GM12891 (cell line): ENCODE measurements around the gene CAPZA1.
A peak's percentile ranks its signal among the peaks of the same experiment; 100 is the strongest.
"Not testable (repeated sequence)": the region's sequence is repeated elsewhere in the genome, so short reads cannot be mapped to it uniquely, and the experiment has no call there.

Experiments used
- DNase-seq: peaks from one replicate; pipeline ENCODE4 v3.0.0; 2011; ENCODE audit warnings: low spot score; ENCODE audit not compliant: insufficient read length
- FAIRE-seq: peaks from 2 replicates; lab custom pipeline; 2011; peaks lifted over from hg19 to GRCh38; lab: Jason Lieb, UNC
- PAX5 ChIP-seq: IDR thresholded peaks from 2 replicates; pipeline ENCODE4 v1.6.1; 2011; ENCODE audit warnings: low read length, moderate library complexity, mild to moderate bottlenecking; ENCODE audit not compliant: insufficient read depth, severe bottlenecking
- POLR2A ChIP-seq: IDR thresholded peaks from 2 replicates; pipeline ENCODE4 v1.6.1; 2011; ENCODE audit warnings: low read depth, low read length, control low read depth
- POLR2AphosphoS5 ChIP-seq: IDR thresholded peaks from 2 replicates; pipeline ENCODE4 v1.6.1; 2011; ENCODE audit warnings: low read depth, low read length, control low read depth
- POU2F2 ChIP-seq: IDR thresholded peaks from 2 replicates; pipeline ENCODE4 v1.6.1; 2011; ENCODE audit warnings: low read depth, mild to moderate bottlenecking, control low read depth, low read length, moderate library complexity
- SPI1 ChIP-seq: IDR thresholded peaks from 2 replicates; pipeline ENCODE4 v1.6.1; 2011; ENCODE audit warnings: low read depth, low read length, control low read depth
- TAF1 ChIP-seq: IDR thresholded peaks from 2 replicates; pipeline ENCODE4 v1.6.1; 2011; ENCODE audit warnings: low read depth, low read length, control low read depth

The CAPZA1 gene

DNA sequence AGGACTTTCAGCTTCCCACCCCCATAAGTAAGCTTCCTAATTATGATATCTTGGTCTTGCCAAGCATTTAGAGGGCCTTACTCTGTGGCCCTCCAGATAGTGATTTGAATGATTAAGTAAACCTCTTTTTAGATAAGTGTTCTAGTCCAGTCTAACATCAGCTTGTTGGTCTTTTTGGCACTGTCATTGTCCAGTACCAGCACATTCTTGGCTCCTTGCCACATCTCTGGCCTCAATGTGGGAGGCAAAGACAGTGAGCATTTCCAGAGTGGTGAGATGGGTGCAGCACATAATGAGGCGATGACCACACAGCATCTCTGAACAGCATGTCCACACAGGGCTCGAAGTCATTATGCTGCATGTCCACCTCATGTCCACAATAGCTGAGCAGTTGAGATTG is 6.1 kb downstream of the CAPZA1 start:
- DNase-seq (no peak), FAIRE-seq (no peak)
- TF ChIP-seq POLR2A: no peak
- TF ChIP-seq SPI1: no peak
- TF ChIP-seq PAX5: no peak
- no peak for TF ChIP-seq POLR2AphosphoS5
- no peak for TF ChIP-seq POU2F2
- no peak for TF ChIP-seq TAF1

DNA sequence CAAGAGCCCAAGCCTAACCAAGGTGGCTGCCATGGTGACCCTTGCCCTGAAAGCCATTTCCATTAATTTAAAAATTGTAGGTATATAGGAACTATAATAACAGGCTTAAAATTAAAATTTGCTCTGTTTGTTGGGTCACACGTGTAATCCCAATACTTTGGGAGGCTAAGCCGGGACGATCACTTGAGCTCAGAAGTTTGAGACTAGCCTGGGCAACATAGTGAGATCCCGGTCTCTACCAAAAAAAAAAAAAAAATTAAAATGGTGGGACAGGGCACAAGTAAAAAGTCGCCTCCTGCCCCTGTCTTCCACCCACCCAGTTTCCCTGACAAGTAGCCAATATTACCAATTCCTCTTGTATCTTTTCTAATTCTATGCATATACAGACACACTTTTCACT is 6.6 kb downstream of the CAPZA1 start:
- no peak for DNase-seq
- FAIRE-seq: no peak
- TF ChIP-seq POU2F2 (no peak), PAX5 (no peak), POLR2A (no peak), POLR2AphosphoS5 (no peak), SPI1 (no peak), TAF1 (no peak)

DNA sequence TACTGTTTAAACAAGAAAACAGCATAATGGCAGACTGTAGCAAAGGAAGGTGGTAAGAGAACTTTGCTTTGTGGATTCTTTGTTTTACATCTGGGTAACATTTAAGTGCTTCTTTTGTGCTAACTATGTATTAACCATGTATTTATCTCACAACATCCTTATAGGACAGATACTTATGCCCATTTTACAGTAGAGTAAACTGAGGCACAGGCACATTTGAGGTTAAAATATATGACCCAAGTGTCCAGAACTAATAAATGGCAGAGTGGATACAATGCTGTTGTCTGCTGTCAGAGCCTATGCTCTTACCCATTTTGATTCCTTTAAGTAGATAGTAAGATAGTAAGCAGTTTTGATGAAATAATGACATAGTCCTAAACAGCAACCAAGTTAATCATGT is 7.3 kb downstream of the CAPZA1 start:
- TF ChIP-seq PAX5 (no peak), SPI1 (no peak), POU2F2 (no peak), POLR2AphosphoS5 (no peak), TAF1 (no peak), POLR2A (no peak)
- FAIRE-seq: peak; percentile 31
- DNase-seq: no peak

DNA sequence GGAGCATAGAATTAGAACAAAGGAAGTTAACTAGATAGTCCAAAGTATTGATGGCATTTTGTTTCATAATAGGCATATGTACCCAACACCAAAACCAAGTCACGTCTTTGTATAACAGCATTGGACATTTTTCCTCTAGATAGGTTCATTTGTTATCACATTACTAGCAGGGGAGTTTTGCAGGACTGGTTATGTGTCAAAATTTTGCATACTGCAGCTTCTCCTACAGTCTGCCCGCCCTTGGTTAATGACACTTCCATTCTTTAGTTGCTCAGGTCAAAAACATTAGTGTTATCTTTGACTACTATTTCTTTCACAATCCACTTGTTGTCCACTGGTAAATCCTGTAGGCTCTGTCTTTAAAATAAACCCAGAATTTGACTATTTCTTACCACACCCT is 8.9 kb downstream of the CAPZA1 start:
- no peak for DNase-seq
- no peak for TF ChIP-seq PAX5
- TF ChIP-seq SPI1: no peak
- TF ChIP-seq POU2F2: no peak
- TF ChIP-seq POLR2A: no peak
- no peak for TF ChIP-seq TAF1
- no peak for TF ChIP-seq POLR2AphosphoS5
- FAIRE-seq: peak; percentile 54

DNA sequence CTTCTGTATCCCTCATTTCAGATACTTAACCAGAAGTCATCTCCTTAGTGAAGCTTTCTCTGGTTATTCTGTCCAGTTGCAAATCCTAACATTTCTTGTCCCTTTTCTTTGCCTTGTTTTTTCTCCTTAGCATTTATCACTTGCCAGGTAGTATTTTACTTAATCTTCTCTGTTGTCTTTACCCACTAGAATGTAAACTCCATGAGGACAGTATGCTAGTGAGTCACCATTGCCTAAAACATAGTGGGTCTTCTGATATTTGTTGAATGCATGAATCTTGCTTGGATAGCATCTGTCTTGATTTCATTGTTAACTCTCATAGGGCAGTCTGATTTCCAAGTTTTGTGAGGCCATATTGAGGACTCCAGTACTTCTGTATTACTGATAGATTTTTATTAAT is 9.6 kb downstream of the CAPZA1 start:
- TF ChIP-seq POLR2AphosphoS5 (no peak), TAF1 (no peak), POLR2A (no peak), PAX5 (no peak)
- no peak for FAIRE-seq

DNA sequence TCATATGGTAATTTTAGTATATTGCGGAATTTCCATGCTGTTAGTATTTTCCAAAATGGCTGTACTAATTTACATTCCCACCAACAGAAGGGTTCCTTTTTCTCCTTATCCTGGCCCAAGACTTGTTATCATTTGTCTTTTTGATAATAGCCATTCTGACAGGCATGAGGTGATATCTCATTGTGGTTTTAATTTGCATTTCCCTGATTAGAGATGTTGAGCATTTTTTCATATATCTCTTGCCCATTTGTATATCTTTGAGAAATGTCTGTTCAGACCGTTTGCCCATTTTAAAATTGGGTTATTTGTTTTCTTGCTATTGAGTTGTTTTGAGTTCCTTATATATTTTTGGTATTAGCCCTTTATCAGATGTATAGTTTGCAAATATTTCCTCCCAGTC is 14.0 kb downstream of the CAPZA1 start:
- DNase-seq: no peak
- no peak for FAIRE-seq
- TF ChIP-seq TAF1 (no peak), POU2F2 (no peak), SPI1 (no peak), POLR2A (no peak), PAX5 (no peak), POLR2AphosphoS5 (no peak)

More for the DNA sequence above, 9.6 kb downstream of the CAPZA1 start:
- DNase-seq: no peak

DNA sequence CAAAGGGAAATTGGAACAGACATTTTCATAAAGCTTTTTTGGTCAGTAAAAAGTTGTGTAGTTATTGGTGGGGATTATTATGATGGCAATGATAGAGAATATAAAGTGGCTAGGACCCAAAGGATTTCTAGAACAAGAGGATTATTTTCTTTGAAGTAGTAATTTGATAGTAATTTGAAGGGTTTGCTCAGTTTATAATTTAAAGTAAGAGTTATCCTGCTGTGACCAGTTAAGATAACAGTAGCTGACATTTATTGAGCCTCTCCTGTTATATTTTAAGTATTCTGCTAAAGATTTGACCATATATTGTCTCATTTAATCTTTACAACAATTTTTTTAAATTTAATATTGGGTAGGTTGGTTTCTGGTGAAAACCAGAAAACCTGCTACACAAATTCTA is 14.7 kb downstream of the CAPZA1 start:
- TF ChIP-seq POLR2A: no peak
- no peak for TF ChIP-seq PAX5
- TF ChIP-seq SPI1: no peak
- no peak for TF ChIP-seq TAF1
- TF ChIP-seq POLR2AphosphoS5: no peak
- DNase-seq: no peak
- no peak for FAIRE-seq

DNA sequence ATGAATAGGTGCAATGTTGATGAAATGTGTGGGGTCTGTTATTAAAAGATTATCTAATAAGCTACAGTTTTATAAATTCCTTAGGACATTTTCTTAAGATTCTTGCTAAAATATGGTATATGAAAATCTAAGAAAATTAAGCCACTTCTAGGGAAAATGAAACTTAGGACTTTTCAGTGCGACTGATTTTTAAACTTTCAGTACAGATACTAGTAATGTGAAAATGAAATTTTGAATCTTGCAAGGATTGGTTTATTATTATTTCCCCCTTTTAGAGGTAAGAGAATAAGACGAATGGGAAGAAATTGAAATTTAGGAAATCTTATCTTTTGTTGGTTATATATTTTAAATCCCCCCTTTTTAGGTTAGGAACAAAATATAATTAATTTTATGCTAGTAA is 16.4 kb downstream of the CAPZA1 start:
- FAIRE-seq: no peak
- DNase-seq: no peak
- TF ChIP-seq SPI1 (no peak), TAF1 (no peak), POU2F2 (no peak), POLR2A (no peak), PAX5 (no peak), POLR2AphosphoS5 (no peak)

DNA sequence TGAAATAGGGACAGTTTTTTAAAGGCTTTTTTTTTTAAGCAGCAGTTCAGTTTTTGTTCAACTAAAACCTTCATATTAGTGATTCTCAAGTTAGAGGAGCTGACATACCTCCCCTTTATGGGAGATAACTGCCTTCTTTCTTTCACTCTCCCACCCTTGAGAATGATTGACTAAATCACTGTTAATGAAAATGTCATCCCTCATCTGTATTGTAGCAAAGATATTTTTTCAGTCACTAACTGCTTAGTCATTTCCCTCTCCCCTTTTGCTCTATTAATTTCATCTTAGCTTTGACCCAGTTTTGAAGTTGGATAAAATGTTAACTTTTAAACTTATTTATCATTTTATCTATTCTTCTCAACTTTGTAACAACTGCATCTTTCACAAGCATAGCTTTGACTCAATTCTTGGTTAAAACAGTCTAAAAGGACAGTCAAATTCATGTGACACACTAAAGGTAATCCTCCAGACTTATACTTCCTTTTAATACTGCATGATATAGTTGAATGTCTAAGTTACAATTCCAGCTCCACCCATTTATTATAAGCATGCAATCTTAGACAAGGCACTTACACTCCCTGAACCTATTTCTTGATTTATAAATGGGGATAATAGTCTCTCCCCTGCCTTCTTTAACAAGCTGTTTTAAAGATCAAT is 17.1 kb downstream of the CAPZA1 start:
- no peak for DNase-seq
- peak; percentile 48 for FAIRE-seq
- no peak for TF ChIP-seq PAX5
- TF ChIP-seq POU2F2: no peak
- no peak for TF ChIP-seq POLR2AphosphoS5
- no peak for TF ChIP-seq POLR2A
- no peak for TF ChIP-seq TAF1
- no peak for TF ChIP-seq SPI1

DNA sequence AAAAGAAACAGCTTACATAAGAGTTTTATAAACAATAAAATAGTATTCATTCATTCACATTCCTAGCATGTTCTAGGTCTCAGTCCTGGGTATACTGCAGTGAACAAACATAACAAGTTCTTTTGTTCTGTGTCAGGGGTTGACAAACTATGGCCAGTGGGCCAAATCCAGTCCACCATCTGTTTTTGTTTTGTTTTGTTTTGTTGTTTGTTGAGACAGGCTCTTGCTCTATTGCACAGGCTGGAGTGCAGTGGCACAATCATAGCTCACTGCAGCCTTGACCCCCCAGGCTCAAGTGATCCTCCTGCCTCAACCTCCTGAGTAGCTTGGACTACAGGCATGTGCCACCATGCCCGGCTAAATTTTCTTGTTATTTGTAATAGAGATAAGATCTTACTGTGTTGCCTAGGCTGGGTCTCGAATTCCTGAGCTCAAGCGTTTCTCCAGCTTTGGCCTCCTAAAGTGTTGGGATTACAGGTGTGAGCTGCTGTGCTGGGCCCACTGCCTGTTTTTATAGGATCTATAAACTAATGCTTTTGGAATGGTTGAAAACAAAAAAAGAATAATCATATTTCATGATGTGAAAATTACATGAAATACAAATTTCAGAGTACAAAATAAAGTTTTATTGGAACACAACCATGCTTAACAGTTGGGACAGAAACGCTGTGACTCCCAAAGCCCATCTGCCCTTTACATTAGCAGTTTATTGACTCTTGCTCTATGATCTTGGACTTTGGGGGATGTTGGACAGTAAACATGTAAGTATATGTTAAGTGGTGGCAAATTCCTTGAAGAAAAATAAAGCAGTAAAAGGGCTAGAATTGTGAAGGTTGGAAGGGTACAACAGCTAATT is 17.9 kb downstream of the CAPZA1 start:
- DNase-seq (no peak), FAIRE-seq (no peak)
- TF ChIP-seq POU2F2 (no peak), PAX5 (no peak), TAF1 (no peak), SPI1 (no peak), POLR2A (no peak), POLR2AphosphoS5 (no peak)

DNA sequence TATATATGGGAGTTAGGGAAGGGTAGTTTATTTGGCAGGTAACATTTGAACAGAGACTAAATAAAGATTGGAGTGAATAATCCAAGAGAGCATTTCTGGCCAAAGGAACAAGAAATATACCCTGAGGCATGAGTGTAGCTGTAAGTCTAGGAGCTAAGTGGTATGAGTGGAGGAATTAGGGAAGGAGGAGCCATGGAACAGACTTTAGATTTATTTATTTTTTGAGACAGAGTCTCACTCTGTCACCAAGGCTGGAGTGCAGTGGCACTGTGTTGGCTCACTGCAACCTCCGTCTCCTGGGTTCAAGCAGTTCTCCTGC is 18.4 kb downstream of the CAPZA1 start:
- FAIRE-seq (no peak), DNase-seq (no peak)
- TF ChIP-seq SPI1: no peak
- TF ChIP-seq PAX5: no peak
- no peak for TF ChIP-seq POLR2A

DNA sequence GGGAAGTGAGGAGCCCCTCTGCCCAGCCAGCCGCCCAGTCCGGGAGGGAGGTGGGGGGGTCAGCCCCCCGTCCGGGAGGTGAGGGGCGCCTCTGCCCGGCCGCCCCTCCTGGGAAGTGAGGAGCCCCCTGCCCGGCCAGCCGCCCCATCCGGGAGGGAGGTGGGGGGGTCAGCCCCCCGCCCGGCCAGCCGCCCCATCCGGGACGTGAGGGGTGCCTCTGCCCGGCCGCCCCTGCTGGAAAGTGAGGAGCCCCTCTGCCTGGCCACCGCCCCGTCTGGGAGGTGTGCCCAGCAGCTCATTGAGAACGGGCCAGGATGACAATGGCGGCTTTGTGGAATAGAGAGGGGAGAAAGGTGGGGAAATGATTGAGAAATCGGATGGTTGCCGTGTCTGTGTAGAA is 20.8 kb downstream of the CAPZA1 start:
- DNase-seq, FAIRE-seq: not testable (repeated sequence)
